SK-N-DZ (cell line): ENCODE data around the gene TMEM117.
"Not testable (repeated sequence)": the region's sequence is repeated elsewhere in the genome, so short reads cannot be mapped to it uniquely, and the experiment has no call there.

Experiments used
- DNase-seq: peaks from one replicate; pipeline ENCODE4 v3.0.0-alpha.2; 2015; ENCODE audit warnings: low spot score

Gene TMEM117

GRCh38 chr12:44377443-44378187, 541.7 kb downstream of the TMEM117 start:
- peak; percentile 95 for DNase-seq

- not testable (repeated sequence) for DNase-seq
Measured at GRCh38 chr12:44379113-44379512, 543.2 kb downstream of the TMEM117 start.

GRCh38 chr12:44379831-44380230, 544.0 kb downstream of the TMEM117 start:
- no peak for DNase-seq

- no peak for DNase-seq
Measured at GRCh38 chr12:44380861-44381260, 545.0 kb downstream of the TMEM117 start.

- no peak for DNase-seq
Measured at GRCh38 chr12:44381341-44381740, 545.5 kb downstream of the TMEM117 start.

- DNase-seq, result no peak
Measured at GRCh38 chr12:44384136-44384535, 548.3 kb downstream of the TMEM117 start.

- DNase-seq, result peak; percentile 86
Measured at GRCh38 chr12:44385964-44386363, 550.1 kb downstream of the TMEM117 start.

- DNase-seq, result no peak
Measured at GRCh38 chr12:44387581-44387980, 551.7 kb downstream of the TMEM117 start.

- DNase-seq, result no peak
Measured at GRCh38 chr12:44389038-44389437, 553.2 kb downstream of the TMEM117 start.

- no peak for DNase-seq
Measured at GRCh38 chr12:44389896-44390295, 554.0 kb downstream of the TMEM117 start.

GRCh38 chr12:44397631-44398030, 561.8 kb downstream of the TMEM117 start:
- no peak for DNase-seq

GRCh38 chr12:44403185-44403584, 567.3 kb downstream of the TMEM117 start:
- peak; percentile 40 for DNase-seq

GRCh38 chr12:44405297-44405696, 569.4 kb downstream of the TMEM117 start:
- no peak for DNase-seq

GRCh38 chr12:44422559-44422958, 586.7 kb downstream of the TMEM117 start:
- DNase-seq, result no peak

GRCh38 chr12:44428825-44429224, 592.9 kb downstream of the TMEM117 start:
- no peak for DNase-seq

GRCh38 chr12:44431647-44432343, 595.9 kb downstream of the TMEM117 start:
- no peak for DNase-seq

- DNase-seq, result no peak
Measured at GRCh38 chr12:44433659-44434058, 597.8 kb downstream of the TMEM117 start.

- DNase-seq, result no peak
Measured at GRCh38 chr12:44436756-44437155, 600.9 kb downstream of the TMEM117 start.
